Tibial nerve (tissue), 3 donors: ENCODE measurements around the gene C6orf52.

Experiments used
- CTCF ChIP-seq, 5 experiments: fragments of 200-600 bp in 3 of 5; fragments of 450-650 bp in 2 of 5; sonication (generic) in 3 of 5; IDR thresholded peaks; one replicate each; pipeline ENCODE4 v1.5.1; 2016 to 2019; ENCODE audit warnings: antibody characterized with exemption in 5 of 5, mild to moderate bottlenecking in 3 of 5, moderate library complexity in 2 of 5
- POLR2A ChIP-seq, 2 donors: fragments of 450-650 bp; IDR thresholded peaks; one replicate each; pipeline ENCODE4 v1.6.1; 2017; ENCODE audit warnings: antibody characterized with exemption in 2 of 2, mild to moderate bottlenecking in 2 of 2, moderate library complexity in 2 of 2

GRCh38 chr6:10733863-10734262 lies 39.4 kb upstream of the C6orf52 start:
- TF ChIP-seq CTCF (IDR thresholded peaks at IDR 0.05) = no peak
- no peak for TF ChIP-seq POLR2A (IDR thresholded peaks at IDR 0.05)
